HepG2 (cell line): ENCODE results near the gene DAAM2. TPM values are rescaled to one million over a fixed set of nuclear protein-coding genes. Genes with fewer than 3 reads are reported as not detected.

Experiments used
- ATAC-seq: fragments of 200-7000 bp; cut with Tn5 transposase; 3 replicates; pipeline ENCODE4 v1.9.1; 2020; ENCODE audit warnings: mild to moderate bottlenecking, moderate library complexity
- BruUV-seq: library from RNA; stranded (reverse); fragments of 400-500 nt; replicated peaks from 2 replicates; lab custom pipeline; 2021; lab: Mats Ljungman, UMichigan
- CTCF ChIA-PET: fragments of 300-600 bp; formaldehyde crosslinking; extraction: SDS; loops from one replicate; lab custom pipeline; 2021; ENCODE audit warnings: low total read pairs, inconsistent platforms, low intra/inter-chr PET ratio; lab: Yijun Ruan, JAX
- POLR2A ChIA-PET: fragments of 350-600 bp; sonication (Branson Sonifier 250); formaldehyde crosslinking; loops from one replicate; lab custom pipeline; 2020; ENCODE audit warnings: antibody characterized with exemption, inconsistent platforms; lab: Yijun Ruan, JAX
- DNase-seq: peaks from one replicate; pipeline ENCODE4 v3.0.0-alpha.2; 2015; ENCODE audit warnings: low spot score
- FAIRE-seq: peaks from 3 replicates; lab custom pipeline; 2011; peaks lifted over from hg19 to GRCh38; lab: Jason Lieb, UNC
- H2AFZ ChIP-seq: one replicate; pipeline ENCODE4 v1.6.1; 2011; ENCODE audit warnings: low read length, inconsistent platforms
- H3K27ac ChIP-seq: fragments of 300-600 bp; 3 replicates; pipeline ENCODE4 v1.8.0; 2011; ENCODE audit warnings: mixed run types, mild to moderate bottlenecking, mixed read lengths, low read length, inconsistent platforms; ENCODE audit not compliant: insufficient read depth; ENCODE audit errors: extremely low read length
- H3K27me3 ChIP-seq, 2 experiments: fragments of 200-600 bp in 1 of 2; 2 replicates in 1 of 2; 3 replicates in 1 of 2; pipeline versions ENCODE4 v1.6.0 to v1.8.0; 2011; ENCODE audit warnings: low read length in 2 of 2, mild to moderate bottlenecking in 2 of 2, moderate library complexity in 2 of 2, inconsistent platforms in 1 of 2; ENCODE audit not compliant: insufficient read depth in 2 of 2, control insufficient read depth in 1 of 2
- H3K36me3 ChIP-seq, 2 experiments: fragments of 200-600 bp in 1 of 2; replicated peaks in 1 of 2; 2 replicates in 1 of 2; 3 replicates in 1 of 2; pipeline versions ENCODE4 v1.5.1 to v1.8.0; 2011; ENCODE audit warnings: low read length in 2 of 2, inconsistent platforms in 1 of 2; ENCODE audit not compliant: insufficient read depth in 2 of 2, control insufficient read depth in 1 of 2
- H3K4me1 ChIP-seq: 2 replicates; pipeline ENCODE4 v1.5.1; 2012; ENCODE audit warnings: low read length, inconsistent platforms; ENCODE audit not compliant: insufficient read depth
- H3K4me2 ChIP-seq: 2 replicates; pipeline ENCODE4 v1.6.0; 2011; ENCODE audit warnings: low read depth, low read length, inconsistent platforms
- H3K4me3 ChIP-seq, 3 experiments: fragments of 200-600 bp in 1 of 3; sonication (generic), shearing (Covaris generic) in 1 of 3; replicated peaks in 1 of 3; 2 replicates each; pipeline ENCODE4 v1.5.1; 2011 to 2016; ENCODE audit warnings: low read length in 3 of 3, inconsistent platforms in 2 of 3, low read depth in 2 of 3, mild to moderate bottlenecking in 2 of 3, control low read depth in 1 of 3, mixed read lengths in 1 of 3; ENCODE audit not compliant: insufficient read depth in 1 of 3
- H3K79me2 ChIP-seq: one replicate; pipeline ENCODE4 v1.6.1; 2011; ENCODE audit warnings: low read length, inconsistent platforms; ENCODE audit not compliant: insufficient read depth
- H3K9ac ChIP-seq: 2 replicates; pipeline ENCODE4 v1.6.0; 2011; ENCODE audit warnings: mild to moderate bottlenecking, low read depth, low read length, inconsistent platforms; ENCODE audit not compliant: insufficient read depth
- H3K9me3 ChIP-seq: 2 replicates; pipeline ENCODE4 v1.5.1; 2012; ENCODE audit warnings: mild to moderate bottlenecking, low read length
- H4K20me1 ChIP-seq: 2 replicates; pipeline ENCODE4 v1.6.0; 2011; ENCODE audit warnings: inconsistent platforms, mild to moderate bottlenecking, low read length, moderate library complexity; ENCODE audit not compliant: insufficient read depth
- ATF5 ChIP-seq: sonication (generic); formaldehyde crosslinking; IDR thresholded peaks from 2 replicates; pipeline ENCODE4 v1.4.0; 2020; ENCODE audit warnings: mild to moderate bottlenecking, low read depth, missing genetic modification reagents
- ATF7 ChIP-seq, 2 experiments: fragments of 450-650 bp in 1 of 2; sonication (generic) in 1 of 2; formaldehyde crosslinking in 1 of 2; IDR thresholded peaks; 2 replicates each; pipeline versions ENCODE4 v1.4.0 to v1.6.1; 2016 to 2020; ENCODE audit warnings: antibody characterized with exemption in 1 of 2, mild to moderate bottlenecking in 1 of 2, missing genetic modification reagents in 1 of 2
- CBX5 ChIP-seq: sonication (generic); formaldehyde crosslinking; IDR thresholded peaks from 2 replicates; pipeline ENCODE4 v1.4.0; 2020; ENCODE audit warnings: missing genetic modification reagents, borderline replicate concordance
- GATA4 ChIP-seq: sonication (generic); IDR thresholded peaks from 2 replicates; pipeline ENCODE4 v1.6.1; 2016; ENCODE audit warnings: antibody characterized with exemption, low read depth, borderline replicate concordance
- HNRNPH1 ChIP-seq: fragments of 200-400 bp; formaldehyde crosslinking; optimal IDR thresholded peaks from 2 replicates; pipeline ENCODE3; 2017; ENCODE audit warnings: mild to moderate bottlenecking, low read depth, low read length
- IRX3 ChIP-seq: sonication (generic); formaldehyde crosslinking; IDR thresholded peaks from 2 replicates; pipeline ENCODE4 v1.8.1; 2023; ENCODE audit warnings: mild to moderate bottlenecking, low read depth, missing genetic modification reagents, borderline replicate concordance
- MTA3 ChIP-seq: sonication (generic); formaldehyde crosslinking; IDR thresholded peaks from 2 replicates; pipeline ENCODE4 v1.4.0; 2020; ENCODE audit warnings: missing genetic modification reagents
- NR2F2 ChIP-seq: IDR thresholded peaks from 2 replicates; pipeline ENCODE4 v1.6.1; 2012; ENCODE audit warnings: low read depth, inconsistent platforms, borderline replicate concordance
- TBX2 ChIP-seq: sonication (generic); formaldehyde crosslinking; IDR thresholded peaks from 2 replicates; pipeline ENCODE4 v1.5.0; 2020; ENCODE audit warnings: missing genetic modification reagents, mild to moderate bottlenecking, borderline replicate concordance
- USF2 ChIP-seq, 2 experiments: sonication (generic) in 1 of 2; formaldehyde crosslinking in 1 of 2; IDR thresholded peaks; 2 replicates each; pipeline versions ENCODE4 v1.5.1 to v1.6.1; 2011 to 2020; ENCODE audit warnings: borderline replicate concordance in 1 of 2, low read depth in 1 of 2, low read length in 1 of 2, mild to moderate bottlenecking in 1 of 2, missing genetic modification reagents in 1 of 2, moderate library complexity in 1 of 2
- YEATS2 ChIP-seq: sonication (generic); formaldehyde crosslinking; IDR thresholded peaks from 2 replicates; pipeline ENCODE4 v1.4.0; 2020; ENCODE audit warnings: missing genetic modification reagents, borderline replicate concordance
- YY1 ChIP-seq: IDR thresholded peaks from 2 replicates; pipeline ENCODE4 v1.6.1; 2011; ENCODE audit warnings: low read length, low read depth, moderate library complexity, mild to moderate bottlenecking; ENCODE audit not compliant: insufficient read depth, insufficient replicate concordance
- ZKSCAN8 ChIP-seq: IDR thresholded peaks from 2 replicates; pipeline ENCODE4 v1.6.1; 2016; ENCODE audit warnings: borderline replicate concordance, missing genetic modification reagents, missing compliant biosample characterization
- ZNF160 ChIP-seq: sonication (generic); formaldehyde crosslinking; IDR thresholded peaks from 2 replicates; pipeline ENCODE4 v1.8.0; 2022; ENCODE audit warnings: mild to moderate bottlenecking, inconsistent platforms, missing genetic modification reagents
- ZNF20 ChIP-seq: sonication (generic); formaldehyde crosslinking; IDR thresholded peaks from 2 replicates; pipeline ENCODE4 v1.4.0; 2020; ENCODE audit warnings: mild to moderate bottlenecking, moderate library complexity, missing genetic modification reagents
- ZNF30 ChIP-seq: sonication (generic); formaldehyde crosslinking; IDR thresholded peaks from 2 replicates; pipeline ENCODE4 v1.5.0; 2020; ENCODE audit warnings: mild to moderate bottlenecking, missing genetic modification reagents
- ZNF510 ChIP-seq: sonication (generic); formaldehyde crosslinking; IDR thresholded peaks from 2 replicates; pipeline ENCODE4 v1.4.0; 2020; ENCODE audit warnings: low read depth, mild to moderate bottlenecking, missing genetic modification reagents
- WGBS: methylation state at CpG from one replicate; pipeline ENCODE4 v1.1.6; 2017; ENCODE audit warnings: low lambda C conversion rate; 5-methylcytosine and 5-hydroxymethylcytosine counted together
- in situ Hi-C: cut with HindIII; loops from 2 replicates; pipeline ENCODE4 v1.10.0; 2017; ENCODE audit warnings: low pct_unique_long_range_greater_than_20kb; ENCODE audit not compliant: extremely low pct_ligation_motif_present
- intact Hi-C: fragments of 100-400 bp; cut with micrococcal nuclease; formaldehyde crosslinking; loops from one replicate; pipeline ENCODE4 v1.10.0; 2022; ENCODE audit not compliant: unreplicated experiment
- polyA plus RNA-seq, 8 experiments: library from polyadenylated mRNA; depleted of rRNA in 3 of 8; stranded (reverse) in 7 of 8; unstranded in 1 of 8; fragments of >200 nt; fragmentation: Illumina TruSeq in 4 of 8; extraction: Trizol in 4 of 8; gene quantifications; 2 replicates each; pipeline versions ENCODE4 v1.2.1 to v1.2.3, GENCODE V29; 2011 to 2016; ENCODE audit warnings: low read depth in 4 of 8, missing spikeins in 1 of 8, mixed read lengths in 1 of 8; ENCODE audit not compliant: insufficient read depth in 1 of 8
- total RNA-seq, 5 experiments: library from RNA; depleted of rRNA; stranded (reverse); fragments of >200 nt; fragmentation: Illumina TruSeq; extraction: Trizol; gene quantifications; 2 replicates each; pipeline ENCODE4 v1.2.3, GENCODE V29; 2016; ENCODE audit warnings: low read depth in 1 of 5

Gene DAAM2
- total and polyA plus RNA-seq, 2 of the 13 experiments (the other 11 are each of a cell fraction or from before 2014, with no cell fraction given) = 0.01 TPM; not detected in 1

- POLR2A ChIA-PET = no interaction called here
- FAIRE-seq = no peak
- WGBS = 59% methylated on average over 3 of the region's 3 CpGs
- in situ Hi-C loops (no loop called here), intact Hi-C loops (no loop called here)
- DNase-seq = no peak
- no peak for TF ChIP-seq YEATS2 (CRISPR knock-in tag)
- TF ChIP-seq NR2F2 = no peak
- no peak for TF ChIP-seq ZNF30 (CRISPR knock-in tag)
- no peak for TF ChIP-seq YY1
- TF ChIP-seq TBX2 = no peak
- no peak for TF ChIP-seq ZNF160 (CRISPR knock-in tag)
- no peaks in the 10 kb centered on the region for H4K20me1 ChIP-seq
- no peaks in the 10 kb centered on the region for H3K79me2 ChIP-seq
- CTCF ChIA-PET = no interaction called here
- no peak overlapping the region for H3K9ac ChIP-seq
- no peaks in the 10 kb centered on the region; a peak in 1 of 5 replicates for H3K27me3 ChIP-seq
- H2AFZ ChIP-seq = no peak overlapping the region
- no peak overlapping the region for H3K4me2 ChIP-seq
- no peaks in the 10 kb centered on the region for H3K9me3 ChIP-seq
- no peak overlapping the region for H3K27ac ChIP-seq
- no TSS peak for BruUV-seq
- H3K36me3 ChIP-seq = no peaks in the 10 kb centered on the region
- H3K4me1 ChIP-seq = no peaks in the 10 kb centered on the region
- no peak for ATAC-seq
- no peak overlapping the region for H3K4me3 ChIP-seq
Observed at GRCh38 chr6:39897698-39898097, 105.5 kb downstream of the DAAM2 start.

GRCh38 chr6:39898625-39899024, 106.4 kb downstream of the DAAM2 start:
- Histone ChIP-seq H2AFZ (no peak overlapping the region), H3K36me3 (no peaks in the 10 kb centered on the region), H3K4me1 (no peaks in the 10 kb centered on the region), H3K9ac (no peak overlapping the region), H4K20me1 (no peaks in the 10 kb centered on the region), H3K27me3 (no peaks in the 10 kb centered on the region; a peak in 1 of 5 replicates), H3K4me3 (no peak overlapping the region), H3K79me2 (no peaks in the 10 kb centered on the region), H3K27ac (no peak overlapping the region), H3K9me3 (no peaks in the 10 kb centered on the region), H3K4me2 (no peak overlapping the region)
- no TSS peak for BruUV-seq
- POLR2A ChIA-PET = no interaction called here
- FAIRE-seq = no peak
- in situ Hi-C loops = no loop called here
- DNase-seq = no peak
- WGBS = 20% methylated on average over 1 of the region's 4 CpGs
- ATAC-seq = no peak
- intact Hi-C loops = no loop called here
- CTCF ChIA-PET = no interaction called here
- TF ChIP-seq ATF5 = no peak
- no peak for TF ChIP-seq ZNF20 (CRISPR knock-in tag)
- TF ChIP-seq MTA3 (CRISPR knock-in tag) = no peak
- no peak for TF ChIP-seq USF2 (IDR thresholded peaks at IDR 0.05; ENCODE audit: low read depth, low read length)
- TF ChIP-seq USF2 (CRISPR knock-in tag; IDR thresholded peaks at IDR 0.05; ENCODE audit: borderline replicate concordance) = no peak
- no peak for TF ChIP-seq ZKSCAN8 (CRISPR knock-in tag)
- TF ChIP-seq ATF7 (IDR thresholded peaks at IDR 0.05) = no peak
- no peak for TF ChIP-seq ATF7 (CRISPR knock-in tag; IDR thresholded peaks at IDR 0.05)
- TF ChIP-seq ZNF510 (CRISPR knock-in tag) = no peak
- TF ChIP-seq CBX5 (CRISPR knock-in tag) = no peak
- no peak for TF ChIP-seq IRX3 (CRISPR knock-in tag)
- no peak for TF ChIP-seq GATA4
- TF ChIP-seq HNRNPH1 = no peak
